Neutrophil (primary cell): Measurements from ENCODE around the gene EPB41L1.

Experiments
- H3K27ac ChIP-seq: fragments of 200-600 bp; sonication (generic); 2 replicates; pipeline ENCODE4 v1.5.1; 2016; ENCODE audit warnings: mild to moderate bottlenecking, moderate library complexity
- H3K27me3 ChIP-seq: fragments of 200-600 bp; sonication (generic); 2 replicates; pipeline ENCODE4 v1.6.0; 2016; ENCODE audit warnings: mild to moderate bottlenecking
- H3K36me3 ChIP-seq: fragments of 200-600 bp; sonication (generic); 2 replicates; pipeline ENCODE4 v1.5.1; 2017
- H3K4me1 ChIP-seq, 2 experiments: fragments of 200-600 bp in 1 of 2; sonication (generic) in 1 of 2; 1 replicate in 1 of 2; 2 replicates in 1 of 2; pipeline versions ENCODE4 v1.5.1 to v1.6.1; 2013 to 2016; ENCODE audit warnings: low read depth in 1 of 2, low read length in 1 of 2, mild to moderate bottlenecking in 1 of 2, moderate library complexity in 1 of 2; ENCODE audit not compliant: control insufficient read depth in 1 of 2, insufficient read depth in 1 of 2
- H3K4me3 ChIP-seq, 2 experiments: fragments of 200-600 bp in 1 of 2; sonication (generic) in 1 of 2; 1 replicate in 1 of 2; 2 replicates in 1 of 2; pipeline ENCODE4 v1.5.1; 2013 to 2016; ENCODE audit warnings: low read depth in 1 of 2, low read length in 1 of 2, mild to moderate bottlenecking in 1 of 2, moderate library complexity in 1 of 2
- H3K9me3 ChIP-seq: fragments of 200-600 bp; sonication (generic); 2 replicates; pipeline ENCODE4 v1.5.1; 2016
- CTCF ChIP-seq: fragments of 200-600 bp; sonication (generic); IDR thresholded peaks from 2 replicates; pipeline ENCODE4 v1.5.1; 2016; ENCODE audit warnings: antibody characterized with exemption

Gene EPB41L1

GRCh38 chr20:36216314-36217025 is 61.9 kb downstream of the EPB41L1 start:
- Histone ChIP-seq H3K4me1 (no peaks in the 10 kb centered on the region), H3K4me3 (no peak overlapping the region), H3K36me3 (no peaks in the 10 kb centered on the region), H3K27ac (no peak overlapping the region), H3K9me3 (no peaks in the 10 kb centered on the region), H3K27me3 (no peaks in the 10 kb centered on the region)
- TF ChIP-seq CTCF, result no peak

- H3K9me3 ChIP-seq, result no peaks in the 10 kb centered on the region
- H3K36me3 ChIP-seq, result no peaks in the 10 kb centered on the region
- TF ChIP-seq CTCF, result no peak
- no peak overlapping the region for H3K4me3 ChIP-seq
- H3K4me1 ChIP-seq, result no peaks in the 10 kb centered on the region
- no peak overlapping the region for H3K27ac ChIP-seq
- H3K27me3 ChIP-seq, result no peaks in the 10 kb centered on the region
Measured at GRCh38 chr20:36217226-36217625, 62.7 kb downstream of the EPB41L1 start.

- TF ChIP-seq CTCF, result no peak
- no peaks in the 10 kb centered on the region for H3K9me3 ChIP-seq
- no peak overlapping the region for H3K27ac ChIP-seq
- H3K4me1 ChIP-seq, result no peaks in the 10 kb centered on the region
- H3K27me3 ChIP-seq, result no peaks in the 10 kb centered on the region
- H3K4me3 ChIP-seq, result no peak overlapping the region
- H3K36me3 ChIP-seq, result no peaks in the 10 kb centered on the region
Measured at GRCh38 chr20:36218380-36219064, 64.0 kb downstream of the EPB41L1 start.

GRCh38 chr20:36219671-36220220 is 65.2 kb downstream of the EPB41L1 start:
- Histone ChIP-seq H3K4me3 (no peak overlapping the region), H3K27me3 (no peaks in the 10 kb centered on the region), H3K9me3 (no peaks in the 10 kb centered on the region), H3K4me1 (no peaks in the 10 kb centered on the region), H3K36me3 (no peaks in the 10 kb centered on the region), H3K27ac (no peak overlapping the region)
- TF ChIP-seq CTCF, result no peak

GRCh38 chr20:36225666-36226065 is 71.1 kb downstream of the EPB41L1 start:
- no peak overlapping the region for H3K27ac ChIP-seq
- no peaks in the 10 kb centered on the region for H3K36me3 ChIP-seq
- H3K4me1 ChIP-seq, result peaks cover 0 to 6% of the 10 kb centered on the region in 2 experiments
- no peak for TF ChIP-seq CTCF
- H3K4me3 ChIP-seq, result no peak overlapping the region
- H3K9me3 ChIP-seq, result no peaks in the 10 kb centered on the region
- no peaks in the 10 kb centered on the region for H3K27me3 ChIP-seq
